PFSK-1 (cell line): ENCODE results near the gene U2SURP.

Source experiments
- FOXP2 ChIP-seq: optimal IDR thresholded peaks from 2 replicates; pipeline ENCODE3; 2011; ENCODE audit warnings: borderline replicate concordance, control low read depth, inconsistent platforms; ENCODE audit not compliant: insufficient read depth; ENCODE audit errors: extremely low read length, extremely low read depth
- POLR2AphosphoS5 ChIP-seq: IDR thresholded peaks from 2 replicates; pipeline ENCODE4 v1.6.1; 2012; ENCODE audit warnings: low read depth, mild to moderate bottlenecking, control low read depth, low read length, moderate library complexity
- REST ChIP-seq, 2 experiments: IDR thresholded peaks; 2 replicates each; pipeline versions ENCODE4 v1.6.1 to v1.8.0; 2011 to 2012; ENCODE audit warnings: low read depth in 2 of 2, low read length in 2 of 2, control low read depth in 1 of 2, inconsistent platforms in 1 of 2, mild to moderate bottlenecking in 1 of 2, moderate library complexity in 1 of 2; ENCODE audit not compliant: insufficient read depth in 1 of 2
- SIN3A ChIP-seq: IDR thresholded peaks from 2 replicates; pipeline ENCODE4 v1.6.1; 2012; ENCODE audit warnings: mild to moderate bottlenecking, low read length, moderate library complexity, borderline replicate concordance; ENCODE audit not compliant: insufficient read depth

GRCh38 chr3:143083781-143084180 lies 82.4 kb downstream of the U2SURP start:
- TF ChIP-seq REST (IDR thresholded peaks at IDR 0.05; ENCODE audit: insufficient read depth in 1 of 2, low read depth in 2 of 2, low read length in 2 of 2) (no peak), POLR2AphosphoS5 (no peak), SIN3A (no peak), FOXP2 (no peak)
